ENCODE data around the gene PTGR1. TPM values are rescaled to one million over a fixed set of nuclear protein-coding genes. Genes with fewer than 3 reads are reported as not detected.
"Not testable (repeated sequence)": the region's sequence is repeated elsewhere in the genome, so short reads cannot be mapped to it uniquely, and the experiment has no call there.

The PTGR1 gene
- total RNA-seq = 101 TPM

- peak; percentile 70 for ATAC-seq
These were observed at the start of gene PTGR1 for GRCh38 chr9:111599092-111599954. Gene PTGR1 (minus strand): TSS chr9:111599647. CDS start chr9:111597422, 2,225 bp downstream.

- no peak for ATAC-seq
These were observed 49.6 kb upstream of the PTGR1 start for GRCh38 chr9:111649016-111649415.

- no peak for ATAC-seq
These were observed 48.6 kb upstream of the PTGR1 start for GRCh38 chr9:111648066-111648465.

GRCh38 chr9:111646417-111646816 lies 47.0 kb upstream of the PTGR1 start:
- ATAC-seq = no peak

GRCh38 chr9:111645806-111646205 lies 46.4 kb upstream of the PTGR1 start:
- no peak for ATAC-seq

GRCh38 chr9:111644195-111644772 lies 44.8 kb upstream of the PTGR1 start:
- no peak for ATAC-seq

- ATAC-seq = no peak
These were observed 38.0 kb upstream of the PTGR1 start for GRCh38 chr9:111637421-111637950.

- ATAC-seq = no peak
These were observed 35.4 kb upstream of the PTGR1 start for GRCh38 chr9:111634860-111635259.

GRCh38 chr9:111633389-111633736 lies 33.9 kb upstream of the PTGR1 start:
- no peak for ATAC-seq

GRCh38 chr9:111632695-111633388 lies 33.4 kb upstream of the PTGR1 start:
- ATAC-seq = no peak

- no peak for ATAC-seq
These were observed 32.6 kb upstream of the PTGR1 start for GRCh38 chr9:111632060-111632459.

- peak; percentile 99 for ATAC-seq
These were observed 31.9 kb upstream of the PTGR1 start, which contains the start of gene DNAJC25 for GRCh38 chr9:111631214-111631971. Gene DNAJC25 (plus strand): TSS chr9:111631334. CDS start chr9:111631408, 74 bp downstream.

- ATAC-seq = no peak
These were observed 31.4 kb upstream of the PTGR1 start for GRCh38 chr9:111630964-111631213.

GRCh38 chr9:111630182-111630963 lies 30.9 kb upstream of the PTGR1 start:
- ATAC-seq = peak; percentile 37

- no peak for ATAC-seq
These were observed 29.0 kb upstream of the PTGR1 start for GRCh38 chr9:111628411-111628810.

GRCh38 chr9:111627260-111627963 lies 28.0 kb upstream of the PTGR1 start:
- no peak for ATAC-seq

- peak; percentile 79 for ATAC-seq
These were observed 23.2 kb upstream of the PTGR1 start for GRCh38 chr9:111622626-111623025.

- ATAC-seq = peak; percentile 88
These were observed 22.5 kb upstream of the PTGR1 start for GRCh38 chr9:111621895-111622480.

- ATAC-seq = not testable (repeated sequence)
These were observed 17.9 kb upstream of the PTGR1 start for GRCh38 chr9:111617349-111617748.

- ATAC-seq = no peak
These were observed 16.5 kb upstream of the PTGR1 start for GRCh38 chr9:111615928-111616327.
